ENCODE data around the gene ZP2.
A peak's percentile ranks its signal among the peaks of the same experiment; 100 is the strongest.
"Not testable (repeated sequence)": the region's sequence is repeated elsewhere in the genome, so short reads cannot be mapped to it uniquely, and the experiment has no call there.

The ZP2 gene

GRCh38 chr16:21156767-21157467 is 54.5 kb downstream of the ZP2 start:
- H3K27ac ChIP-seq, result peak overlapping the region; percentile 89
- TF ChIP-seq CTCF (conservative IDR thresholded peaks at IDR 0.05; ENCODE audit: low read depth), result peak; percentile 72
- ChIA-PET CTCF (interaction anchor here (0.5 to 3.4 kb wide), 13 partner anchors 9 to 1515 kb away, joined by 3 to 32 read pairs (median 3); no protein-coding TSS in a partner anchor), POLR2A (ENCODE audit: low non-redundant PET) (no interaction called here)
- peak; percentile 70 for DNase-seq (ENCODE audit: low spot score)

GRCh38 chr16:21156011-21156410 is 55.4 kb downstream of the ZP2 start:
- CTCF ChIA-PET, result interaction anchor here (0.7 to 1.0 kb wide), 4 partner anchors 17 to 310 kb away, joined by 3 to 7 read pairs (median 3); no protein-coding TSS in a partner anchor
- POLR2A ChIA-PET (ENCODE audit: low non-redundant PET), result not testable (repeated sequence)

GRCh38 chr16:21153124-21153729 is 58.1 kb downstream of the ZP2 start:
- H3K27ac ChIP-seq; DNase-seq (ENCODE audit: low spot score); POLR2A ChIA-PET (ENCODE audit: low non-redundant PET): not testable (repeated sequence)
- CTCF ChIA-PET, result interaction anchor here (0.5 to 0.6 kb wide), 3 partner anchors 125 to 419 kb away, joined by 3 read pairs; partner anchors contain the start of gene CRYM

More at GRCh38 chr16:21156011-21156410, 55.4 kb downstream of the ZP2 start:
- not testable (repeated sequence) for DNase-seq (ENCODE audit: low spot score); H3K27ac ChIP-seq

GRCh38 chr16:21152160-21153030 is 59.0 kb downstream of the ZP2 start:
- POLR2A ChIA-PET (ENCODE audit: low non-redundant PET); DNase-seq (ENCODE audit: low spot score); H3K27ac ChIP-seq: not testable (repeated sequence)
- CTCF ChIA-PET, result interaction anchor here (0.5 to 0.7 kb wide), 3 partner anchors 271 to 418 kb away, joined by 3 to 4 read pairs (median 3); no protein-coding TSS in a partner anchor

- DNase-seq (ENCODE audit: low spot score), result peak; percentile 55
These were observed 60.9 kb downstream of the ZP2 start, which contains the start of gene DNAH3 for GRCh38 chr16:21150375-21151001. Gene DNAH3 (minus strand): TSS chr16:21150846. CDS start chr16:21150319, 527 bp downstream.

More at GRCh38 chr16:21150375-21151001, 60.9 kb downstream of the ZP2 start, which contains the start of gene DNAH3:
- TF ChIP-seq CTCF (conservative IDR thresholded peaks at IDR 0.05; ENCODE audit: low read depth), result no peak
- ChIA-PET CTCF (interaction anchor here (0.5 to 0.7 kb wide), 2 partner anchors 11 to 1264 kb away, joined by 3 to 4 read pairs; no protein-coding TSS in a partner anchor), POLR2A (ENCODE audit: low non-redundant PET) (no interaction called here)
- H3K27ac ChIP-seq, result peak within 1 kb of the TSS; percentile 56

Measured in RWPE1 (cell line).